RWPE1 (cell line): Measurements from ENCODE around the gene ARMH2.

Experiments used
- CTCF ChIA-PET: fragments of 350-600 bp; sonication (Branson Sonifier 250); formaldehyde crosslinking; extraction: SDS; loops from one replicate; lab custom pipeline; 2021; lab: Yijun Ruan, JAX
- POLR2A ChIA-PET: fragments of 400-600 bp; formaldehyde crosslinking; extraction: SDS; loops from one replicate; lab custom pipeline; 2020; ENCODE audit warnings: antibody characterized with exemption; ENCODE audit not compliant: low non-redundant PET; lab: Yijun Ruan, JAX
- DNase-seq: peaks from one replicate; pipeline ENCODE4 v3.0.0; 2012; ENCODE audit warnings: low spot score
- H3K27ac ChIP-seq: fragments of 450-650 bp; 2 replicates; pipeline ENCODE4 v1.5.1; 2017
- CTCF ChIP-seq: fragments of 450-650 bp; conservative IDR thresholded peaks from 2 replicates; pipeline ENCODE4 v1.5.1; 2017; ENCODE audit warnings: low read depth, mild to moderate bottlenecking

The ARMH2 gene

DNA sequence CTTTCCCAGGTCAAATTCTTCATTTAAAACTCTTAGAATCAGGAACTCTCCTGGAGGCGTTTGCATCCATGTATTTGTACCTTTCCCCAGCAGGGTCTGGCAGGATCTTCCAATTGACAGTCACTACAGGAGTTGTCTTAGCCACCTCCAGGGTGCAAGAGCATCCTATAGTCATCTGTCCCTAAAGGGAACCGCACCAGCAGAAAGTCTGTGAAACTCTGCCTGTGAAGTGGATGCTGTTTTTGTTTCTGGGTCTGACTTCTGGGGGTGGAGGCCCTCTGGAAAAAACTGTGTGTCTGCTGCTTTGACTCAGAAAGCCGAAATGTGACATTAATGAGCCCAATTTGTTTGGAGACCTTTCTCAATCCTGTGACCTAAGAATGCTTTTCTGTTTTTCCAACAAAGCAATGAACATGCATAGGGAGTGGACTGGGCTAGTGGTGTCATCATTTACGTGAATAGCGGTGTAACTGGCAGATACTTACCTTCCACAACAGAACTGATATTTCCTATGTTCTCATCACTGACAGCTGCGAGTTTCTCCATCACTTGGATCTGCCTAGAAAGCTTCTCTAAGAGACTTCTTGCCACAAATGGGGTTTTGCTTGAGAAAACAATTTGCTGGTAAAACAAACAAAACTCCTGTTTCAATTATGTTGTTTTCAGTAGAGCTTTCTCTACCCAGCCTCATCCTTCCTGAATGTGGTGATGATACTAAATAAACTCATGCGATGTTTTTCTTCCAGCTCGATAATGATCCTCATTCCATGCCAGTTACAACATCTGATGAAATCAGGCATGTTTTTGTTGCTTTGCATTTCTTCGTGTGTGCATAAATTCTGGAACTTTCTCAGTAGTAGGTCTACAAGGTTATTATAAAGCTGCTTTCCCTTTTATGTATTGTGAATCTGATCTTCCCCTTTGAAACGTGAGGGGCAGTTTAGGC, 33.3 kb upstream of the ARMH2 start:
- no peak for TF ChIP-seq CTCF
- POLR2A ChIA-PET: no interaction called here
- DNase-seq: no peak
- H3K27ac ChIP-seq: no peak overlapping the region
- CTCF ChIA-PET: no interaction called here

DNA sequence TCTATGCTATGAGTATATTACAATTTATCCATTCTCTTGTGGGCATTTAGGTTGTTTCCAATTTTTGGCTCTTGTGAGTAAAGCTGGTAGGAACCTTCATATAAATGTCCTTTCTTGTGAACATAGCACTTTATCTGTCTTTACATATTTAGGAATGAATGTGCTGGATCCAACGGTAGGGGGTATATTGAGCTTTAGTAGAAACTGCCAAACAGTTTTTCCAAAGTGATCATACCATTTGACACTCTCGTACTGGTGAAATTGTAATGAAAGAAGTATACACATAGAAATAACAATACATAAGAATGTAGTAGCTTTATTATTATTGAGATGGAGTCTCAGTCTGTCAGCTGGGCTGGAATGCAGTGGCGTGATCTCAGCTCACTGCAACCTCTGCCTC, 30.9 kb upstream of the ARMH2 start:
- ChIA-PET POLR2A (no interaction called here), CTCF (interaction anchor here (0.6 to 0.8 kb wide), 3 partner anchors 12 to 454 kb away, joined by 3 read pairs; no protein-coding TSS in a partner anchor)
- DNase-seq: no peak
- no peak for TF ChIP-seq CTCF
- no peak overlapping the region for H3K27ac ChIP-seq

GRCh38 chr6:24827970-24828369, 29.3 kb upstream of the ARMH2 start:
- POLR2A ChIA-PET: no interaction called here
- DNase-seq: no peak
- CTCF ChIA-PET: no interaction called here
- H3K27ac ChIP-seq: no peak overlapping the region
- no peak for TF ChIP-seq CTCF

DNA sequence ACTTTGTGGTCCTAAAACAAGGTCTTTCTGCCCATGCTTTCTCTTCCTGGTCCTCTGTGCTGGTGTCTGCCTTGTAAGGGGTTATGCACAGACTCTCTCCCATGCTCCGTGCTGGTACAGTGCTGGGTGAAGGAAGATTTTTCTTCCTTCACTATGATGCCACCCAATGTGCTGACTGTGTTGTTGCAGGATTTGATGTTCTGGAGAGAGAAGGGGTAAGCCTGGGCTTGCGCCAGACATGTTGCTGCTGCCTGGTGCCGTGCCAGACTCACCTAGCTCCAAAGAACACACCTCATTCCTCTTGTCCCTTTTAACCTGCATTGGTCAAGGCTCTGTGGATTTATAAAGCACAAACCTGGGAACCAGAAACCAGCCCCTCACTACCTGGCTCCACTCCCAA, 28.4 kb upstream of the ARMH2 start:
- no peak for TF ChIP-seq CTCF
- ChIA-PET CTCF (interaction anchor here (0.6 kb wide), 1 partner anchor 124 kb away, joined by 3 read pairs; no protein-coding TSS in a partner anchor), POLR2A (no interaction called here)
- peak overlapping the region; percentile 45; the same call in 1 of the 2 replicates for H3K27ac ChIP-seq
- DNase-seq: peak; percentile 40

DNA sequence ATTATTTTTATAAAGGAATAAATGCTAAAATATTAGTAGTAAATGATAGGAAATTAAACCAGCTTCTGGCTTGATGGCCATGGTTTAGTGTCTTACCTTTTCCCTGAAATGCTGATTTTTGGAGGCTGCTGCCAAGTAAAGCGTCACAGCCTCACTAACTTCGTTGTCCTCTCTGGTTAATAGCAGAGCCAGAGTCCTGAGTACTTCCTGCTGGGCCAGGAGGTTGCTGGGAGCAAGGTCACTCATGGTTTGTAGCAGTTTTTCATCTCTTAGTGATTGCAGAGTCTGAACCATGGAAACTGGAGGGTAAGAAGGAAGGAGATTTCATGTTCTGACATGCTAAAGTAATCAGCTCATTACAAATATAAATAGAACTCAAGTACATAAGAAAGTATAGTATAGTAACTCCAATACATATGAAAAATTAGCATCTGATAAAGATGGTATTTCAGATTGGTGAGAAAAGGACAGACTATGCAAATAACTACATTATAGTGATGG, 26.5 kb upstream of the ARMH2 start:
- CTCF ChIA-PET: interaction anchor here (0.6 kb wide), 1 partner anchor 491 kb away, joined by 3 read pairs; no protein-coding TSS in a partner anchor
- POLR2A ChIA-PET: no interaction called here
- H3K27ac ChIP-seq: no peak overlapping the region
- no peak for TF ChIP-seq CTCF
- DNase-seq: no peak

DNA sequence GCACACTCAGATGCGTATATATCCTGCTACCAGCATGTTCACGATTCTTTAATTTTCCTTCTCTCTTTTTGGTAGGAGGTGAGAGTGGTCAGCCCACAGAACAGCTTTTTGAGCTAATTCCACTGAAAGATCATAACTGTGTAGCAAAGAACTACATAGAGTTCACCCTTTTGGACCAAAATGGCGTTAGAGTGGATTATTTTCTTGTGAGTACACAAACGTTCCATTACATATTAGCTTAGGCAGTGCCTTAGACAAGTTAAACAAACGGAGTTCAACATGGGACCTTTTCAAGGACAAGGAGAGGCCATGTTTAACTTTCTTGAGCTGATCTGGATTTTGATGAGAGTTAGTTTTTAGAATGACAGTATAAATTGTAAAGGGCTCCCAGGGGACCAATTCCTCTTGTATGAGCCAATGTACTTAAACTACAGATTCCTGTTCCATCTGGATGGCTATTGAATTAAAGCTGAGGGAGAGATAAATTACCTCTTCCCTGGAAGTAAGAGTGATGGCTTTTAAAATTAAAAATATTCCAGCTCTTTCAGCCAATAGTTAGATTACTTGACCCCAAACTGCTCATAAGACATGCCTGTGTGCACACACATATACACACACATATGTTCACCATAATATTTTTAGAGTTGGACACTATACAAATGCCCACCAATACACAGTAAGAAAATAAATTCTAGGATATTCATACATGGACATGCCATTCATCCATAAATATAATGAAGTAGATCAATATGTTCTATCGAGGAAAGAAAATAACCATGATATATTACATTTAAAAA, 25.6 kb upstream of the ARMH2 start:
- H3K27ac ChIP-seq: no peak overlapping the region
- DNase-seq: no peak
- no peak for TF ChIP-seq CTCF
- ChIA-PET CTCF (no interaction called here), POLR2A (no interaction called here)
